K562 (cell line): Measurements from ENCODE around the gene ULK2. TPM values are rescaled to one million over a fixed set of nuclear protein-coding genes. Genes with fewer than 3 reads are reported as not detected.

ENCODE experiments used
- ATAC-seq: fragments of 200-7000 bp; cut with Tn5 transposase; 3 replicates; pipeline ENCODE4 v1.9.1; 2020; ENCODE audit warnings: moderate library complexity
- BruUV-seq: library from RNA; stranded (reverse); fragments of 400-500 nt; replicated peaks from 2 replicates; lab custom pipeline; 2021; lab: Mats Ljungman, UMichigan
- CTCF ChIA-PET: fragments of 300-600 bp; formaldehyde crosslinking; extraction: SDS; loops from one replicate; lab custom pipeline; 2021; ENCODE audit warnings: low intra/inter-chr PET ratio; lab: Yijun Ruan, JAX
- POLR2A ChIA-PET: fragments of 300-600, 350-650 bp; sonication (Branson Sonifier 250); formaldehyde crosslinking; extraction: SDS; loops from one replicate; lab custom pipeline; 2021; ENCODE audit warnings: antibody characterized with exemption, inconsistent platforms; lab: Yijun Ruan, JAX
- DNase-seq, 4 experiments: peaks; one replicate each; pipeline versions ENCODE4 v3.0.0 to v3.0.0-alpha.2; 2011 to 2018; ENCODE audit warnings: low spot score in 3 of 4, mixed read lengths in 3 of 4; ENCODE audit errors: extremely low read depth in 1 of 4
- FAIRE-seq: peaks from 2 replicates; lab custom pipeline; 2011; peaks lifted over from hg19 to GRCh38; lab: Jason Lieb, UNC
- H2AFZ ChIP-seq: 2 replicates; pipeline ENCODE4 v1.6.0; 2011; ENCODE audit warnings: low read depth, low read length, control low read depth, inconsistent platforms
- H3K27ac ChIP-seq: fragments of 200-600 bp; 3 replicates; pipeline ENCODE4 v1.8.0; 2011; ENCODE audit warnings: low read depth, mild to moderate bottlenecking, control low read depth, inconsistent platforms, low read length, moderate library complexity, mixed read lengths; ENCODE audit errors: extremely low read depth
- H3K27me3 ChIP-seq, 2 experiments: fragments of 300-600 bp in 1 of 2; 2 replicates in 1 of 2; 3 replicates in 1 of 2; pipeline versions ENCODE4 v1.6.0 to v1.8.0; 2011; ENCODE audit warnings: inconsistent platforms in 2 of 2, low read length in 2 of 2, mild to moderate bottlenecking in 1 of 2, mixed read lengths in 1 of 2, moderate library complexity in 1 of 2; ENCODE audit not compliant: control insufficient read depth in 2 of 2, insufficient read depth in 2 of 2
- H3K36me3 ChIP-seq: fragments of 300-600 bp; 3 replicates; pipeline ENCODE4 v1.8.0; 2011; ENCODE audit warnings: mild to moderate bottlenecking, low read length, inconsistent platforms; ENCODE audit not compliant: control insufficient read depth, insufficient read depth
- H3K4me1 ChIP-seq, 2 experiments: fragments of 200-600 bp in 1 of 2; replicated peaks in 1 of 2; 2 replicates in 1 of 2; 3 replicates in 1 of 2; pipeline versions ENCODE4 v1.5.1 to v1.8.0; 2011; ENCODE audit warnings: inconsistent platforms in 2 of 2, low read length in 2 of 2, mild to moderate bottlenecking in 1 of 2, mixed read lengths in 1 of 2, moderate library complexity in 1 of 2; ENCODE audit not compliant: control insufficient read depth in 2 of 2, insufficient read depth in 2 of 2
- H3K4me2 ChIP-seq: 2 replicates; pipeline ENCODE4 v1.6.1; 2011; ENCODE audit warnings: low read length, control low read depth, inconsistent platforms, mixed read lengths; ENCODE audit not compliant: insufficient read depth
- H3K4me3 ChIP-seq: fragments of 200-600 bp; sonication (generic), shearing (Covaris generic); 2 replicates; pipeline ENCODE4 v1.5.1; 2016; ENCODE audit warnings: control low read depth, inconsistent platforms
- H3K79me2 ChIP-seq: fragments of 200-600 bp; 3 replicates; pipeline ENCODE4 v1.8.0; 2011; ENCODE audit warnings: low read length, inconsistent platforms; ENCODE audit not compliant: control insufficient read depth, insufficient read depth
- H3K9ac ChIP-seq, 2 experiments: 2 replicates each; pipeline versions ENCODE4 v1.6.0 to v1.6.1; 2011; ENCODE audit warnings: low read depth in 2 of 2, low read length in 2 of 2, control low read depth in 1 of 2, inconsistent platforms in 1 of 2, mild to moderate bottlenecking in 1 of 2, mixed read lengths in 1 of 2; ENCODE audit not compliant: insufficient read depth in 1 of 2
- H3K9me1 ChIP-seq: one replicate; pipeline ENCODE4 v1.6.0; 2011; ENCODE audit warnings: inconsistent platforms, mild to moderate bottlenecking, low read length, moderate library complexity; ENCODE audit not compliant: control insufficient read depth, insufficient read depth
- H3K9me3 ChIP-seq: replicated peaks from 2 replicates; pipeline ENCODE4 v1.5.1; 2011; ENCODE audit warnings: low read depth, low read length, inconsistent platforms; ENCODE audit not compliant: control insufficient read depth, insufficient read depth
- H4K20me1 ChIP-seq: replicated peaks from 2 replicates; pipeline ENCODE4 v1.6.1; 2011; ENCODE audit warnings: low read length, inconsistent platforms, mixed read lengths; ENCODE audit not compliant: control insufficient read depth, insufficient read depth
- FOXJ2 ChIP-seq: fragments of 200-800 bp; sonication (Bioruptor generic); IDR thresholded peaks from 2 replicates; pipeline ENCODE4 v1.6.1; 2016; ENCODE audit warnings: missing genetic modification characterization, missing compliant biosample characterization
- HDAC1 ChIP-seq, 2 experiments: fragments of 450-650 bp; IDR thresholded peaks; 2 replicates each; pipeline ENCODE4 v1.6.1; 2016 to 2017; ENCODE audit warnings: inconsistent platforms in 1 of 2, mild to moderate bottlenecking in 1 of 2, moderate library complexity in 1 of 2
- L3MBTL2 ChIP-seq: fragments of 450-650 bp; IDR thresholded peaks from 2 replicates; pipeline ENCODE4 v1.6.1; 2016; ENCODE audit warnings: mild to moderate bottlenecking, moderate library complexity
- MCM7 ChIP-seq, 2 experiments: fragments of 450-650 bp; IDR thresholded peaks; 2 replicates each; pipeline ENCODE4 v1.6.1; 2016 to 2018
- MYC ChIP-seq, 2 experiments: fragments of 250-450 bp in 1 of 2; sonication (Bioruptor Pico) in 1 of 2; IDR thresholded peaks; 2 replicates each; pipeline versions ENCODE4 v1.5.1 to v1.6.1; 2012 to 2021; ENCODE audit warnings: low read depth in 2 of 2, borderline replicate concordance in 1 of 2, improper control_type of control experiment in 1 of 2, low read length in 1 of 2, mild to moderate bottlenecking in 1 of 2, moderate library complexity in 1 of 2
- SMAD3 ChIP-seq: fragments of 450-650 bp; formaldehyde crosslinking; conservative IDR thresholded peaks from 2 replicates; pipeline ENCODE4 v1.4.0; 2020; ENCODE audit warnings: mild to moderate bottlenecking
- SMARCE1 ChIP-seq: fragments of 450-650 bp; IDR thresholded peaks from 2 replicates; pipeline ENCODE4 v1.7.1; 2016; ENCODE audit warnings: mild to moderate bottlenecking
- ZBTB8A ChIP-seq: fragments of 450-650 bp; IDR thresholded peaks from 2 replicates; pipeline ENCODE4 v1.6.1; 2018; ENCODE audit warnings: mild to moderate bottlenecking, moderate library complexity; ENCODE audit not compliant: partially characterized antibody
- ZC3H4 ChIP-seq: sonication (generic); formaldehyde crosslinking; IDR thresholded peaks from 2 replicates; pipeline ENCODE4 v1.9.0; 2021; ENCODE audit warnings: missing genetic modification reagents, borderline replicate concordance
- ZNF263 ChIP-seq: sonication (generic); formaldehyde crosslinking; IDR thresholded peaks from 2 replicates; pipeline ENCODE4 v1.8.0; 2022; ENCODE audit warnings: mild to moderate bottlenecking, missing genetic modification reagents, borderline replicate concordance
- ZNF551 ChIP-seq: fragments of 250-450 bp; sonication (Bioruptor Pico); IDR thresholded peaks from 2 replicates; pipeline ENCODE4 v1.5.0; 2021; ENCODE audit warnings: mild to moderate bottlenecking, moderate library complexity
- ZNF589 ChIP-seq: fragments of 200-800 bp; sonication (Bioruptor generic); IDR thresholded peaks from 2 replicates; pipeline ENCODE4 v1.6.1; 2016; ENCODE audit warnings: low read depth, missing genetic modification characterization, missing compliant biosample characterization
- ZNF717 ChIP-seq: fragments of 250-450 bp; sonication (Bioruptor Pico); IDR thresholded peaks from 2 replicates; pipeline ENCODE4 v1.5.0; 2021
- WGBS: fragments of 100-300 bp; shearing (Covaris generic); methylation state at CpG from one replicate; pipeline ENCODE4 v1.1.6; 2016; ENCODE audit warnings: low coverage, mixed read lengths; ENCODE audit not compliant: insufficient coverage; ENCODE audit errors: missing lambda C conversion rate; 5-methylcytosine and 5-hydroxymethylcytosine counted together
- in situ Hi-C: fragments of 300-500 bp; cut with MboI; formaldehyde crosslinking; loops from 4 replicates; pipeline ENCODE4 v1.15.0; 2018; ENCODE audit warnings: inconsistent platforms, mixed read lengths
- intact Hi-C: fragments of 100-400 bp; cut with micrococcal nuclease; formaldehyde crosslinking; loops from 2 replicates; pipeline ENCODE4 v1.14.2; 2022
- polyA plus RNA-seq, 8 experiments: library from polyadenylated mRNA; depleted of rRNA in 4 of 8; stranded (reverse) in 5 of 8; unstranded in 3 of 8; fragments of >200 nt; fragmentation: Nextera tagmentation in 2 of 8; fragmentation: Illumina TruSeq in 1 of 8; extraction: Ambion mirVana in 2 of 8; extraction: Trizol in 1 of 8; gene quantifications; 2 replicates each; pipeline versions ENCODE4 v1.2.1 to v1.2.3, GENCODE V29; 2011 to 2014; ENCODE audit warnings: inconsistent platforms in 1 of 8, missing spikeins in 1 of 8
- total RNA-seq, 7 experiments: library from RNA; depleted of rRNA in 6 of 7; stranded (reverse); fragments of >200 nt in 6 of 7; fragmentation: Illumina TruSeq in 2 of 7; extraction: Trizol in 2 of 7; gene quantifications; 2 replicates each; pipeline versions ENCODE4 v1.2.1 to v1.2.3, GENCODE V29; 2011 to 2021; ENCODE audit warnings: low replicate concordance in 1 of 7

Gene ULK2
- total and polyA plus RNA-seq, 9 of the 15 experiments (the other 6 are each of a cell fraction or from before 2014, with no cell fraction given), result 0.01 to 0.18 (median 0.07) TPM; not detected in 5

DNA sequence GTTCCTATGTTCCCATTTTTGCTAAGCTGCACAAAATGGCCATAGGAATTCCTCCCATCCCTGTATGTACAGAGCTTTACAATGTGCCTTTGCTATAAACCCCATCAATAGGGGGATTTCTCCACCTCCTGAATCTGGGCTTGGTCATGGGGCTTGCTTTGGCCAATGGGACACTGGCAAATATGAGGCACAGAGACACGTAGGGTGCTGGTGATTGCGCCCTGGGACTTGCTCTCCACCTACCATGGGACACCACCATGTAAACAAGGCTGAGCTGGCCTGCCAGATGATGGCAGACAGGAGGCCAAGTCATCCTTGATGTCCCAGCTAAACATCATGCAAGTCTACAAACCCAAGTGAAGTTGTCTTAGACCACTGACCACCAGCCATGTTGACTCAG lies 104.3 kb downstream of the ULK2 start:
- Histone ChIP-seq H3K9me1 (no peaks in the 10 kb centered on the region), H3K4me1 (no peaks in the 10 kb centered on the region), H3K9me3 (no peaks in the 10 kb centered on the region), H3K4me3 (no peak overlapping the region), H3K36me3 (no peaks in the 10 kb centered on the region), H3K4me2 (no peak overlapping the region), H3K27me3 (peaks cover 0 to 7% of the 10 kb centered on the region in 2 experiments; a peak in 1 of 5 replicates), H3K9ac (no peak overlapping the region), H3K79me2 (no peaks in the 10 kb centered on the region), H3K27ac (no peak overlapping the region), H2AFZ (no peak overlapping the region), H4K20me1 (no peaks in the 10 kb centered on the region)
- 0% methylated on average over 1 of the region's 2 CpGs for WGBS
- in situ Hi-C loops, result loop anchor here (5.0 to 10.0 kb wide), 2 partner anchors 251 to 399 kb away; partner anchors contain the start of gene B9D1
- no TSS peak for BruUV-seq
- intact Hi-C loops, result no loop called here
- no peak for FAIRE-seq
- no peak for ATAC-seq
- no peak for DNase-seq
- POLR2A ChIA-PET, result no interaction called here
- TF ChIP-seq MCM7 (IDR thresholded peaks at IDR 0.05) (no peak), FOXJ2 (tag) (no peak), ZNF263 (no peak), ZNF717 (CRISPR knock-in tag) (no peak), ZC3H4 (no peak), SMAD3 (CRISPR knock-in tag) (no peak), L3MBTL2 (no peak), SMARCE1 (no peak), HDAC1 (IDR thresholded peaks at IDR 0.05) (no peak), ZNF589 (CRISPR knock-in tag) (no peak), ZNF551 (CRISPR knock-in tag) (no peak), ZBTB8A (no peak), MYC (IDR thresholded peaks at IDR 0.05; ENCODE audit: low read depth, low read length) (no peak), MYC (CRISPR knock-in tag; IDR thresholded peaks at IDR 0.05; ENCODE audit: borderline replicate concordance, low read depth) (no peak)
- CTCF ChIA-PET, result no interaction called here
